ENCODE measurements around the gene RHO. TPM values are rescaled to one million over a fixed set of nuclear protein-coding genes. Genes with fewer than 3 reads are reported as not detected.
"Not testable (repeated sequence)": the region's sequence is repeated elsewhere in the genome, so short reads cannot be mapped to it uniquely, and the experiment has no call there.

The RHO gene
- total RNA-seq, 4 donors from 2014 or later: not detected

GRCh38 chr3:129490273-129490675 is 38.2 kb upstream of the RHO start:
- peak; percentile 74 to 87 for DNase-seq (ENCODE audit: low spot score in 2 of 2)
- no peaks in the 10 kb centered on the region for H3K27me3 ChIP-seq
- peaks cover 0 to 39% (median 3%) of the 10 kb centered on the region in 3 donors for H3K36me3 ChIP-seq
- peaks cover 0 to 44% (median 21%) of the 10 kb centered on the region in 4 donors for H3K4me1 ChIP-seq
- no peak overlapping the region for H3K4me3 ChIP-seq
- no peaks in the 10 kb centered on the region for H3K9me3 ChIP-seq
- TF ChIP-seq, protein P1, sequence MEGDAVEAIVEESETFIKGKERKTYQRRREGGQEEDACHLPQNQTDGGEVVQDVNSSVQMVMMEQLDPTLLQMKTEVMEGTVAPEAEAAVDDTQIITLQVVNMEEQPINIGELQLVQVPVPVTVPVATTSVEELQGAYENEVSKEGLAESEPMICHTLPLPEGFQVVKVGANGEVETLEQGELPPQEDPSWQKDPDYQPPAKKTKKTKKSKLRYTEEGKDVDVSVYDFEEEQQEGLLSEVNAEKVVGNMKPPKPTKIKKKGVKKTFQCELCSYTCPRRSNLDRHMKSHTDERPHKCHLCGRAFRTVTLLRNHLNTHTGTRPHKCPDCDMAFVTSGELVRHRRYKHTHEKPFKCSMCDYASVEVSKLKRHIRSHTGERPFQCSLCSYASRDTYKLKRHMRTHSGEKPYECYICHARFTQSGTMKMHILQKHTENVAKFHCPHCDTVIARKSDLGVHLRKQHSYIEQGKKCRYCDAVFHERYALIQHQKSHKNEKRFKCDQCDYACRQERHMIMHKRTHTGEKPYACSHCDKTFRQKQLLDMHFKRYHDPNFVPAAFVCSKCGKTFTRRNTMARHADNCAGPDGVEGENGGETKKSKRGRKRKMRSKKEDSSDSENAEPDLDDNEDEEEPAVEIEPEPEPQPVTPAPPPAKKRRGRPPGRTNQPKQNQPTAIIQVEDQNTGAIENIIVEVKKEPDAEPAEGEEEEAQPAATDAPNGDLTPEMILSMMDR (IDR thresholded peaks at IDR 0.05): peak; percentile 82 to 94 (median 90)
- peak; percentile 83 to 88 for TF ChIP-seq EP300 (IDR thresholded peaks at IDR 0.05)
- peak in 1 of 2 donors; percentile 18 for TF ChIP-seq POLR2A (IDR thresholded peaks at IDR 0.05)
- H3K27ac ChIP-seq: peak overlapping the region; percentile 65 to 91 (median 80)
- WGBS, 2 donors: 14 to 15% methylated on average over 5 of the region's 5 CpGs

DNA sequence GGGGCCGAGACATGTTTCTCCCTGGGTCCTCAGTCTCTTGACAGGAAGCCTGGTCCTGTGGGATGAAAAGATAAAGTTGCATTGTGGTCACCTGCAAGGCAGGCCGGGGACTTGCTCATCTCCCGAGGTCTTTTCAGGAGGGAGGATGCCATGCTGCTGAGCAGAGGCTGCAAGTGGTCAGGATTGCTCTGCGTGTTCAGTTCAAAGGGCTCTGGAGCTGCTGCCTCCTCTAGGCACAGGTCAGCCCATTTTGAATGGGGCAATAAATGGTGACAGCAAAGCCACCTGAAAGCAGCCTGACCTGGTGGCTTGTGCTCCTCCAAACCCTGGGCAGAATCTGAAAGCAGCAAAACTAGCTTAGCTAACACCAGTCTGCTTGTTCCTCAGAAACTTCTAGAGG is 37.4 kb upstream of the RHO start:
- H3K9me3 ChIP-seq; H3K27me3 ChIP-seq; DNase-seq (ENCODE audit: low spot score in 2 of 2); H3K4me3 ChIP-seq: not testable (repeated sequence)
- 88 to 100% methylated on average over 3 to 4 of the region's 4 CpGs for WGBS, 2 donors
- Histone ChIP-seq H3K4me1 (peaks cover 0 to 42% (median 21%) of the 10 kb centered on the region in 4 donors), H3K27ac (peak overlapping the region; percentile 65 to 91 (median 80)), H3K36me3 (peaks cover 0 to 39% (median 3%) of the 10 kb centered on the region in 3 donors)

DNA sequence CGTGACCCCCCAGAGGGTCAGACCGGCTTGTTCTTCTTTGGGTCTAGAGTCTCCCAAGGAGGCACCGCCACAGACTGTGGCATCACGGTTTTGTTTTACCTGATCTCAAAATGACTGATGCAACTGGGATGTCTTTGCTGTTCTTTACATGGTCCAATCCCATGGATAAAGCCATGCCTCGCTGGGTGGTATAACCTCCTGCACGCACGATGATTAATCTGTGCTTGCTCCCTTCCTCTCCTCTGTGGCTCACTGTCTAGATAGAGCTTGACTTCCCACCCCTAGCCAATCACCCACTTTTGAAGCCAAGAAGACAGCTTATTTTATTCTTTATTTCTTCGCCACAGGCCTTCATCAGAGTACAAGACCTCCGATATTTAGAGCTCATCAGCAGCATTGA is 36.6 kb upstream of the RHO start:
- no peak overlapping the region for H3K4me3 ChIP-seq
- peaks cover 0 to 39% (median 3%) of the 10 kb centered on the region in 3 donors for H3K36me3 ChIP-seq
- TF ChIP-seq, protein P1 (IDR thresholded peaks at IDR 0.05): no peak
- TF ChIP-seq POLR2A (IDR thresholded peaks at IDR 0.05) (no peak), EP300 (IDR thresholded peaks at IDR 0.05) (no peak)
- WGBS, 2 donors: 85 to 97% methylated on average over 9 of the region's 9 CpGs
- H3K4me1 ChIP-seq: peaks cover 0 to 35% (median 15%) of the 10 kb centered on the region in 4 donors
- DNase-seq (ENCODE audit: low spot score in 2 of 2): no peak
- no peaks in the 10 kb centered on the region for H3K9me3 ChIP-seq
- peak overlapping the region in 1 of 4 donors; percentile 91 for H3K27ac ChIP-seq
- H3K27me3 ChIP-seq: no peaks in the 10 kb centered on the region

GRCh38 chr3:129492691-129493090 is 35.7 kb upstream of the RHO start:
- WGBS, 2 donors: 86 to 92% methylated on average over 4 of the region's 4 CpGs

GRCh38 chr3:129493206-129493605 is 35.2 kb upstream of the RHO start:
- Histone ChIP-seq H3K4me1 (peaks cover 0 to 23% (median 11%) of the 10 kb centered on the region in 4 donors), H3K27ac (no peak overlapping the region), H3K27me3 (no peaks in the 10 kb centered on the region), H3K4me3 (no peak overlapping the region), H3K9me3 (no peaks in the 10 kb centered on the region), H3K36me3 (peaks cover 0 to 44% (median 3%) of the 10 kb centered on the region in 3 donors)
- WGBS, 2 donors: 70 to 95% methylated on average over 4 of the region's 4 CpGs
- no peak for DNase-seq (ENCODE audit: low spot score in 2 of 2)
- TF ChIP-seq, protein P1 (IDR thresholded peaks at IDR 0.05): no peak
- TF ChIP-seq EP300 (IDR thresholded peaks at IDR 0.05) (no peak), POLR2A (IDR thresholded peaks at IDR 0.05) (no peak)

More at GRCh38 chr3:129492691-129493090, 35.7 kb upstream of the RHO start:
- no peaks in the 10 kb centered on the region for H3K9me3 ChIP-seq
- H3K4me3 ChIP-seq: no peak overlapping the region
- H3K27me3 ChIP-seq: no peaks in the 10 kb centered on the region
- H3K27ac ChIP-seq: no peak overlapping the region
- H3K36me3 ChIP-seq: peaks cover 0 to 45% (median 3%) of the 10 kb centered on the region in 3 donors
- no peak for DNase-seq (ENCODE audit: low spot score in 2 of 2)
- TF ChIP-seq, protein P1 (IDR thresholded peaks at IDR 0.05): no peak
- TF ChIP-seq POLR2A (IDR thresholded peaks at IDR 0.05) (no peak), EP300 (IDR thresholded peaks at IDR 0.05) (no peak)
- peaks cover 0 to 26% (median 11%) of the 10 kb centered on the region in 4 donors for H3K4me1 ChIP-seq

DNA sequence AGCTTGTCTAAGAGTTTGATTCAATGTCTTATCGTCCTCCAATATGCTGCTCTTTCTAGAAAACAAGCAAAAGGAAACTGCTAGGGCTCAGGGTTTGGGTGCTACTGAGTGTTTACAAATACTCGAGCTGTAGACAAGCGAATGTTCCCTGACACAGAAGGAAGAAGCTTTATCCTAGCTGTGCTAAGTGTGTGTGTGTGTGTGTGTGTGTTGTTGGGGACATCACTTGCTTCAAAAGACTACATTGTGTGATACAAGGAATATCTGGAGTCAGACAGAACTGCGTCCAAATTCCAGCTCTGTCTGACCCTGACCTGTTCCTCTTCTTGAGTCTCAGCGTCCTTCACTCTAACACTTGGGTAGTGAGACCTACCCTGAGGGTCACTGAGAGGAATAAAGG is 33.9 kb upstream of the RHO start:
- H3K27ac ChIP-seq: peak overlapping the region in 3 of 4 donors; percentile 50 to 78 (median 78)
- not testable (repeated sequence) for H3K4me3 ChIP-seq; H3K9me3 ChIP-seq; H3K27me3 ChIP-seq; DNase-seq (ENCODE audit: low spot score in 2 of 2)
- peaks cover 0 to 36% (median 3%) of the 10 kb centered on the region in 3 donors for H3K36me3 ChIP-seq
- peaks cover 0 to 23% (median 11%) of the 10 kb centered on the region in 4 donors for H3K4me1 ChIP-seq
- WGBS, 2 donors: 38% methylated on average over 5 of the region's 5 CpGs
